KMS-11 (cell line): ENCODE data around the gene PLA2G4A.
A peak's percentile ranks its signal among the peaks of the same experiment; 100 is the strongest.

ENCODE experiments used
- H2AFZ ChIP-seq: fragments of 200-600 bp; sonication (generic); 2 replicates; pipeline ENCODE4 v1.6.1; 2016; ENCODE audit warnings: antibody characterized with exemption, mixed run types, low read depth
- H3K27ac ChIP-seq: fragments of 200-600 bp; sonication (generic); 2 replicates; pipeline ENCODE4 v1.6.1; 2016; ENCODE audit warnings: mild to moderate bottlenecking, mixed run types
- H3K27me3 ChIP-seq: fragments of 200-600 bp; sonication (generic); 2 replicates; pipeline ENCODE4 v1.6.1; 2017; ENCODE audit warnings: mild to moderate bottlenecking, low read depth, mixed run types, moderate library complexity; ENCODE audit not compliant: insufficient read depth
- H3K36me3 ChIP-seq: fragments of 200-600 bp; sonication (generic); 2 replicates; pipeline ENCODE4 v1.6.1; 2017; ENCODE audit warnings: mild to moderate bottlenecking, mixed run types; ENCODE audit not compliant: insufficient read depth
- H3K4me1 ChIP-seq: fragments of 200-600 bp; sonication (generic); 2 replicates; pipeline ENCODE4 v1.6.1; 2016; ENCODE audit warnings: mild to moderate bottlenecking, low read depth, mixed run types; ENCODE audit not compliant: poor library complexity, severe bottlenecking
- H3K4me2 ChIP-seq: fragments of 200-600 bp; sonication (generic); 2 replicates; pipeline ENCODE4 v1.7.0; 2016; ENCODE audit warnings: mild to moderate bottlenecking, mixed run types
- H3K4me3 ChIP-seq: fragments of 200-600 bp; sonication (generic); IDR thresholded peaks from 2 replicates; pipeline ENCODE4 v1.6.1; 2017; ENCODE audit warnings: low read depth, low read length, mixed read lengths; ENCODE audit not compliant: insufficient read depth
- H3K79me2 ChIP-seq: fragments of 200-600 bp; sonication (generic); 2 replicates; pipeline ENCODE4 v1.6.1; 2016; ENCODE audit warnings: low read depth, mixed run types; ENCODE audit not compliant: insufficient read depth
- H3K9ac ChIP-seq: fragments of 200-600 bp; sonication (generic); 2 replicates; pipeline ENCODE4 v1.6.1; 2016; ENCODE audit warnings: mild to moderate bottlenecking, mixed run types
- H4K20me1 ChIP-seq: fragments of 200-600 bp; sonication (generic); 2 replicates; pipeline ENCODE4 v1.6.1; 2016; ENCODE audit warnings: mild to moderate bottlenecking, mixed run types; ENCODE audit not compliant: insufficient read depth
- TF ChIP-seq, protein P1 (sequence below): fragments of 200-600 bp; sonication (generic); conservative IDR thresholded peaks from 2 replicates; pipeline ENCODE4 v1.6.1; 2017; ENCODE audit warnings: low read depth, mild to moderate bottlenecking, antibody characterized with exemption, low read length, moderate library complexity, mixed read lengths

Gene PLA2G4A

DNA sequence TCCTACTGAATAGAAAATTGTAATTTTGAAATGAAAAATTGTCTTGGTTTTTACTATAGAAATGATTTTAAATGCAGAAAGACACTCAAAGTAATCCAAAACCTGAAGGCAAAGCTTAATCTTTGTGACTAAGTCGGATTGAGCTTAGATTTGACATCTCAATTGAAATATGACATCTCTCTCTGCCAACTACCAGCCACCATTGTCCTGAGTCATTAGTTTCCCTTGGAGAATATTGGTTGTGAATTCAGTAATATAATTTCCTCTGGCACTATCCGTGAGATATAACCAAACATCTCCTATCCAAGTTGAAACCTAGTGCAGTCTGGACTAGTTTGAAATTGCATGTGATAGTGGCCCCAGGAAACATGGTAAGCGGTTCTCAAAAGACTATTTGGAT is 37.1 kb downstream of the PLA2G4A start:
- Histone ChIP-seq H3K27ac (peak overlapping the region; percentile 34; the same call in 1 of the 2 replicates), H3K9ac (no peak overlapping the region), H3K36me3 (no peaks in the 10 kb centered on the region), H3K79me2 (no peaks in the 10 kb centered on the region), H2AFZ (no peak overlapping the region), H4K20me1 (no peaks in the 10 kb centered on the region), H3K4me3 (peak overlapping the region; percentile 33), H3K27me3 (no peaks in the 10 kb centered on the region), H3K4me1 (peaks cover 51% of the 10 kb centered on the region), H3K4me2 (peak overlapping the region; percentile 50)
- TF ChIP-seq, protein P1, sequence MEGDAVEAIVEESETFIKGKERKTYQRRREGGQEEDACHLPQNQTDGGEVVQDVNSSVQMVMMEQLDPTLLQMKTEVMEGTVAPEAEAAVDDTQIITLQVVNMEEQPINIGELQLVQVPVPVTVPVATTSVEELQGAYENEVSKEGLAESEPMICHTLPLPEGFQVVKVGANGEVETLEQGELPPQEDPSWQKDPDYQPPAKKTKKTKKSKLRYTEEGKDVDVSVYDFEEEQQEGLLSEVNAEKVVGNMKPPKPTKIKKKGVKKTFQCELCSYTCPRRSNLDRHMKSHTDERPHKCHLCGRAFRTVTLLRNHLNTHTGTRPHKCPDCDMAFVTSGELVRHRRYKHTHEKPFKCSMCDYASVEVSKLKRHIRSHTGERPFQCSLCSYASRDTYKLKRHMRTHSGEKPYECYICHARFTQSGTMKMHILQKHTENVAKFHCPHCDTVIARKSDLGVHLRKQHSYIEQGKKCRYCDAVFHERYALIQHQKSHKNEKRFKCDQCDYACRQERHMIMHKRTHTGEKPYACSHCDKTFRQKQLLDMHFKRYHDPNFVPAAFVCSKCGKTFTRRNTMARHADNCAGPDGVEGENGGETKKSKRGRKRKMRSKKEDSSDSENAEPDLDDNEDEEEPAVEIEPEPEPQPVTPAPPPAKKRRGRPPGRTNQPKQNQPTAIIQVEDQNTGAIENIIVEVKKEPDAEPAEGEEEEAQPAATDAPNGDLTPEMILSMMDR: no peak

DNA sequence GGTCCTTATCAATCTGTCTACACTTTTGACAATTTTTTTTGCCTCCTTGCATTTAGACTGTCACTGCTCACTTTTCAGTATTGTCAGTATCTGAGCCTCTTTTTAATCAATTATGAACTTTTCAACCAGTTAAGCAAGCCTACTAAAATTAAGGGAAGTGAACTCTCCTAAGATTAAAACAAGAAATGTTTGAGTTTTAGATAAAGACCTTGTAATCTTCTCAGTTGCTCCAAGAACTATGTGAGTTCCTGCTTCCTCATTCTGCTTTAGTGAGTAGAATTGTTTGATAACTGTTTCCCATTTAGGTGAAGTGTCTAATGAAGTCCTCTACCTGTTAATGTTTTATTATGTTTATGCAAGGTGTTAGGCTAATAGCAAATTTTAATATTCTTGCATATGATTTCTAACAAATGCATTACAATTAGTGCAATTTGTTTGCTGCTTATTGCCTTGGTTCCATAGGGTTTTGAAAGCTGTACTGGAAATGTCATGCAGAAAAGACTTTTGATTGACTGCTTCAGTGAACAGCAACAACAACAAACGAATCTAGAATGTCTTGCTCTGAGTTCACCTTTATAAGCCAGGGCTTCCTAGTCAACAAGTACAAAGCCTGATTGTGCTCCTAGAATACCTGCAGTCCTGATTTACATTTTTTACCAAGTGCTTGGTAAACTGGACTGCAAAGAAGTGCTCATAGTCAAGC is 40.9 kb downstream of the PLA2G4A start:
- no peaks in the 10 kb centered on the region for H3K79me2 ChIP-seq
- no peak overlapping the region for H3K27ac ChIP-seq
- H3K4me3 ChIP-seq: no peak overlapping the region
- no peak overlapping the region for H3K4me2 ChIP-seq
- H2AFZ ChIP-seq: no peak overlapping the region
- TF ChIP-seq, protein P1: no peak
- no peaks in the 10 kb centered on the region for H3K27me3 ChIP-seq
- no peaks in the 10 kb centered on the region for H4K20me1 ChIP-seq
- no peaks in the 10 kb centered on the region for H3K36me3 ChIP-seq
- peaks cover 26% of the 10 kb centered on the region for H3K4me1 ChIP-seq
- no peak overlapping the region for H3K9ac ChIP-seq

DNA sequence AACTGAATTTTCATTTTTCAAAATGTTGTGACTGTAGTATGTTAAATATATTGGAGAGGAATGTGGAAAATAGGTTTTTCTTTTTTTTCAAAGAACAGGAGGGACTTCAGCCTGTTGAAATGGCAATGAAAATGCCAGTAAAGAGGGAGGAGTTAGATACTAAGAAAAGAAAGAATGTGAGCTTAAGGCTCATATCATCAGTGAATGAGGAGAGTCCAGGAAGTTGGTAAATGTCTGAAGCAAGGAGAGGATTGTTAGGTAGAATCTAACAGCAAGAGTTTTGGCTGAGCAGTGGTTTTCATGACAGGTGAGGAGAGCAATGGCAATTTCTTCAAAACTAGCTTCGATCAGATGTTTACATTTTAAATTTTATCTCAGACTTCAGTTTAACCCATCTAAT is 43.0 kb downstream of the PLA2G4A start:
- TF ChIP-seq, protein P1: no peak
- H4K20me1 ChIP-seq: no peaks in the 10 kb centered on the region
- no peak overlapping the region for H3K9ac ChIP-seq
- H3K4me3 ChIP-seq: no peak overlapping the region
- H3K36me3 ChIP-seq: no peaks in the 10 kb centered on the region
- H2AFZ ChIP-seq: no peak overlapping the region
- H3K27me3 ChIP-seq: no peaks in the 10 kb centered on the region
- peaks cover 5% of the 10 kb centered on the region for H3K4me1 ChIP-seq
- no peaks in the 10 kb centered on the region for H3K79me2 ChIP-seq
- no peak overlapping the region for H3K27ac ChIP-seq
- no peak overlapping the region for H3K4me2 ChIP-seq

DNA sequence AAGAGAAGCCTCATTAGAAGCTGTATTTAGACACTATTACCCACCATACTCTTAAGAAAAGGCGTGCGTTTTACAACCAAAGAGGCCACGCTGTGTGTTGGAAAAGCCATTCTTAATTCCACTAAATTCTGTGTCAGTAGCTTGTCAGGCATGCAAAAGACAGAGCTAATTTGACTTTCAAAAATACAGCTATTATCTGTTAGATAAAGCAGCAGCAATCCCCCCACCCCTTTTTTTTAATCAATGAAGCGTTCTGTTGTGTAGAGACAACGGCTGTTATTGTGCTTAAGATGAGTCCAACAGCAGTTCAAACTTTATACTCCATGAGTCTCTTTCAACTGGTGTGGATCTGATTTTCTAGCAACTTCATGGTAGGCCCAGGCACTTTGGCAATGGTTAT is 43.5 kb downstream of the PLA2G4A start:
- Histone ChIP-seq H2AFZ (no peak overlapping the region), H3K4me3 (no peak overlapping the region), H3K9ac (no peak overlapping the region), H3K36me3 (no peaks in the 10 kb centered on the region), H3K4me2 (no peak overlapping the region), H3K79me2 (no peaks in the 10 kb centered on the region), H3K4me1 (peaks cover under 1% of the 10 kb centered on the region), H3K27ac (no peak overlapping the region), H4K20me1 (no peaks in the 10 kb centered on the region), H3K27me3 (no peaks in the 10 kb centered on the region)
- TF ChIP-seq, protein P1: no peak
